GM21447 (cell line): ENCODE measurements around the gene FGF2.
"Not testable (repeated sequence)": the region's sequence is repeated elsewhere in the genome, so short reads cannot be mapped to it uniquely, and the experiment has no call there.

Experiments used
- ATAC-seq: cut with Tn5 transposase; IDR thresholded peaks from one replicate; pipeline ENCODE4 v1.9.1; 2021; ENCODE audit not compliant: unreplicated experiment

Gene FGF2

DNA sequence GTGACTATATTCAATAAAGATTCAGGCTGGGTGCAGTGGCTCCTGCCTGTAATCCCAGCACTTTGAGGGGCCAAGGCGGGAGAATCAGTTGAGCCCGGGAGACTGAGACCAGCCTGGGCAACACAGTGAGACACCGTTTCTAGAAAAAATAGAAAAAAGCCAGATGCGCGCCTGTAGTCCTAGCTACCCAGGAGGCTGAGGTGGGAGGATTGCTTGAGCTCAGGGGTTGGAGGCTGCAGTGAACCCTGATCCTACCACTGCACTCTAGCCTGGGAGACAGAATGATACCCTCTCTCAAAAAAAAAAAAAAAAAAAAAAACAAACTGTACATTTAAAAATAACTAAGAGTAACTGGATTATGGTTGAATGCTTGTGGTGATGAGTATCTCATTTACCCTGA lies 94.7 kb downstream of the FGF2 start:
- ATAC-seq: no peak

DNA sequence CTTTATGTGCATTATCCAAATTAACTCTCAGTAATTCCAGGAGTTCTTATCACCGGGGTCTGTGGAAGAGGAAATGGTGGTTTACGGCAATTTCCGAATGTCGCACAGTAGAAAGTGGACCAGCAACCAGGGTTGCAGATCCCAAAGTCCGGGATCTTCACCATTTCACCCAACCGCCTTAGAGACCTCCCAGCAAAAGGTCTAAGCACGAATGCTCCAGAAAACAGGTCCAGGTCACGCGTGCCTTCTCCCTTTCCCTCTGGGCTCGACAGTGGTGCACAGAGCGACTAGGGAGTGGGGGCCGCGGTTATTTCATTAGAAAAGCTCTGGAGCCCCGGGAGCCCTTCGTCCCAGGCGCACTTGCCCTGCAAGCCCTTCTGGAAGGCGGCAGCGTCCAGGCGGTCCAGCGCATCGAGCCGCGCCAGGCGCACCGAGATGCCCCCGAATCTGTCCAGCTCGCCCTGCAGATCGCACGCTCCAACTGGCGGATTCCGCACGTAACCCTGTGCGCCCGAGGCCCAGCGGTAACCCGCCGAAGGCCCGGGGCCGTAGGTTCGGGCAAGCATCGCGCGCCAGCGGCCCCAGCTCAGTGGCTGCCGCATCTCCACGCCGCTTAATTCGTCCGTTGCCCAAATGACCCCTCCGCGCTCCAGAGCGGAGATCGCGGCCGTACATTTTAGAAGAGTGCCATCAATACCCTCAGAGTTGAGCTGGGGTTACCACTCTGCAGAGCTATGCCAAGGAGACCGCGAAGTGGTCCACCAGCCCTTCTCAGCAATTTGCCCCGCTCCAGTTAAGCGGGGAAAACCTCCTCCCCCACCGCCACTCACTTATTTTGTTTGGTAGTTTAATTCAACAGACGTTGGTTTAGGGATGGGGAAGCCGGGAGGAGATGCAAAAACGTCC lies 95.6 kb downstream of the FGF2 start, which contains the start of gene NUDT6:
Gene NUDT6, minus strand, starts transcription at position 627 of the 906 bp plus-strand sequence. Its CDS starts 25 bp downstream, at position 602.
- peak; percentile 73 for ATAC-seq

GRCh38 chr4:122922877-122923511 lies 96.4 kb downstream of the FGF2 start:
- ATAC-seq: peak; percentile 96

- no peak for ATAC-seq
Measured at GRCh38 chr4:122928930-122929329, 102.3 kb downstream of the FGF2 start.

GRCh38 chr4:122930862-122931261 lies 104.2 kb downstream of the FGF2 start:
- ATAC-seq: no peak

- ATAC-seq: no peak
Measured at GRCh38 chr4:122932763-122933162, 106.1 kb downstream of the FGF2 start.

GRCh38 chr4:122945136-122945535 lies 118.5 kb downstream of the FGF2 start:
- not testable (repeated sequence) for ATAC-seq

GRCh38 chr4:122946142-122946541 lies 119.5 kb downstream of the FGF2 start:
- no peak for ATAC-seq
